HepG2 (cell line): Measurements from ENCODE around the gene DEFB123. TPM values are rescaled to one million over a fixed set of nuclear protein-coding genes. Genes with fewer than 3 reads are reported as not detected.

Experiments used
- ATAC-seq: fragments of 200-7000 bp; cut with Tn5 transposase; 3 replicates; pipeline ENCODE4 v1.9.1; 2020; ENCODE audit warnings: mild to moderate bottlenecking, moderate library complexity
- BruUV-seq: library from RNA; stranded (reverse); fragments of 400-500 nt; replicated peaks from 2 replicates; lab custom pipeline; 2021; lab: Mats Ljungman, UMichigan
- CTCF ChIA-PET: fragments of 300-600 bp; formaldehyde crosslinking; extraction: SDS; loops from one replicate; lab custom pipeline; 2021; ENCODE audit warnings: low total read pairs, inconsistent platforms, low intra/inter-chr PET ratio; lab: Yijun Ruan, JAX
- POLR2A ChIA-PET: fragments of 350-600 bp; sonication (Branson Sonifier 250); formaldehyde crosslinking; loops from one replicate; lab custom pipeline; 2020; ENCODE audit warnings: antibody characterized with exemption, inconsistent platforms; lab: Yijun Ruan, JAX
- DNase-seq: peaks from one replicate; pipeline ENCODE4 v3.0.0-alpha.2; 2015; ENCODE audit warnings: low spot score
- FAIRE-seq: peaks from 3 replicates; lab custom pipeline; 2011; peaks lifted over from hg19 to GRCh38; lab: Jason Lieb, UNC
- H2AFZ ChIP-seq: one replicate; pipeline ENCODE4 v1.6.1; 2011; ENCODE audit warnings: low read length, inconsistent platforms
- H3K27ac ChIP-seq: fragments of 300-600 bp; 3 replicates; pipeline ENCODE4 v1.8.0; 2011; ENCODE audit warnings: mixed run types, mild to moderate bottlenecking, mixed read lengths, low read length, inconsistent platforms; ENCODE audit not compliant: insufficient read depth; ENCODE audit errors: extremely low read length
- H3K27me3 ChIP-seq, 2 experiments: fragments of 200-600 bp in 1 of 2; 2 replicates in 1 of 2; 3 replicates in 1 of 2; pipeline versions ENCODE4 v1.6.0 to v1.8.0; 2011; ENCODE audit warnings: low read length in 2 of 2, mild to moderate bottlenecking in 2 of 2, moderate library complexity in 2 of 2, inconsistent platforms in 1 of 2; ENCODE audit not compliant: insufficient read depth in 2 of 2, control insufficient read depth in 1 of 2
- H3K36me3 ChIP-seq, 2 experiments: fragments of 200-600 bp in 1 of 2; replicated peaks in 1 of 2; 2 replicates in 1 of 2; 3 replicates in 1 of 2; pipeline versions ENCODE4 v1.5.1 to v1.8.0; 2011; ENCODE audit warnings: low read length in 2 of 2, inconsistent platforms in 1 of 2; ENCODE audit not compliant: insufficient read depth in 2 of 2, control insufficient read depth in 1 of 2
- H3K4me1 ChIP-seq: 2 replicates; pipeline ENCODE4 v1.5.1; 2012; ENCODE audit warnings: low read length, inconsistent platforms; ENCODE audit not compliant: insufficient read depth
- H3K4me2 ChIP-seq: 2 replicates; pipeline ENCODE4 v1.6.0; 2011; ENCODE audit warnings: low read depth, low read length, inconsistent platforms
- H3K4me3 ChIP-seq, 3 experiments: fragments of 200-600 bp in 1 of 3; sonication (generic), shearing (Covaris generic) in 1 of 3; replicated peaks in 1 of 3; 2 replicates each; pipeline ENCODE4 v1.5.1; 2011 to 2016; ENCODE audit warnings: low read length in 3 of 3, inconsistent platforms in 2 of 3, low read depth in 2 of 3, mild to moderate bottlenecking in 2 of 3, control low read depth in 1 of 3, mixed read lengths in 1 of 3; ENCODE audit not compliant: insufficient read depth in 1 of 3
- H3K79me2 ChIP-seq: one replicate; pipeline ENCODE4 v1.6.1; 2011; ENCODE audit warnings: low read length, inconsistent platforms; ENCODE audit not compliant: insufficient read depth
- H3K9ac ChIP-seq: 2 replicates; pipeline ENCODE4 v1.6.0; 2011; ENCODE audit warnings: mild to moderate bottlenecking, low read depth, low read length, inconsistent platforms; ENCODE audit not compliant: insufficient read depth
- H3K9me3 ChIP-seq: 2 replicates; pipeline ENCODE4 v1.5.1; 2012; ENCODE audit warnings: mild to moderate bottlenecking, low read length
- H4K20me1 ChIP-seq: 2 replicates; pipeline ENCODE4 v1.6.0; 2011; ENCODE audit warnings: inconsistent platforms, mild to moderate bottlenecking, low read length, moderate library complexity; ENCODE audit not compliant: insufficient read depth
- FOXP1 ChIP-seq, 2 experiments: fragments of 450-650 bp in 1 of 2; IDR thresholded peaks; 2 replicates each; pipeline ENCODE4 v1.6.1; 2017 to 2018; ENCODE audit warnings: antibody characterized with exemption in 1 of 2
- HNRNPK ChIP-seq: fragments of 200-400 bp; formaldehyde crosslinking; IDR thresholded peaks from 2 replicates; pipeline ENCODE4 v1.6.1; 2018; ENCODE audit warnings: low read length, low read depth, moderate library complexity, mild to moderate bottlenecking; ENCODE audit not compliant: poor library complexity, severe bottlenecking
- ISX ChIP-seq: sonication (generic); formaldehyde crosslinking; conservative IDR thresholded peaks from 2 replicates; pipeline ENCODE4 v1.5.0; 2020; ENCODE audit warnings: missing genetic modification reagents
- KAT8 ChIP-seq: IDR thresholded peaks from 2 replicates; pipeline ENCODE4 v1.6.1; 2016; ENCODE audit warnings: missing genetic modification reagents, missing compliant biosample characterization
- NFE2L1 ChIP-seq: sonication (generic); formaldehyde crosslinking; IDR thresholded peaks from 2 replicates; pipeline ENCODE4 v1.4.0; 2020; ENCODE audit warnings: missing genetic modification reagents, mild to moderate bottlenecking, borderline replicate concordance
- SIN3B ChIP-seq: fragments of 150-350 bp; IDR thresholded peaks from 2 replicates; pipeline ENCODE4 v1.6.1; 2014; ENCODE audit warnings: low read length
- TCF7L2 ChIP-seq: IDR thresholded peaks from 2 replicates; pipeline ENCODE4 v1.6.1; 2011; ENCODE audit warnings: mild to moderate bottlenecking, low read depth, low read length, moderate library complexity
- ZNF230 ChIP-seq: sonication (generic); formaldehyde crosslinking; IDR thresholded peaks from 2 replicates; pipeline ENCODE4 v1.4.0; 2020; ENCODE audit warnings: mild to moderate bottlenecking, missing genetic modification reagents
- ZNF260 ChIP-seq: sonication (generic); formaldehyde crosslinking; IDR thresholded peaks from 2 replicates; pipeline ENCODE4 v1.4.0; 2020; ENCODE audit warnings: missing genetic modification reagents, low read depth, mild to moderate bottlenecking, borderline replicate concordance
- ZNF775 ChIP-seq: sonication (generic); formaldehyde crosslinking; IDR thresholded peaks from 2 replicates; pipeline ENCODE4 v1.4.0; 2020; ENCODE audit warnings: missing genetic modification reagents, mild to moderate bottlenecking, moderate library complexity, borderline replicate concordance
- ZZZ3 ChIP-seq: sonication (generic); formaldehyde crosslinking; IDR thresholded peaks from 2 replicates; pipeline ENCODE4 v1.4.0; 2020; ENCODE audit warnings: missing genetic modification reagents, mild to moderate bottlenecking, borderline replicate concordance
- WGBS: methylation state at CpG from one replicate; pipeline ENCODE4 v1.1.6; 2017; ENCODE audit warnings: low lambda C conversion rate; 5-methylcytosine and 5-hydroxymethylcytosine counted together
- in situ Hi-C: cut with HindIII; loops from 2 replicates; pipeline ENCODE4 v1.10.0; 2017; ENCODE audit warnings: low pct_unique_long_range_greater_than_20kb; ENCODE audit not compliant: extremely low pct_ligation_motif_present
- intact Hi-C: fragments of 100-400 bp; cut with micrococcal nuclease; formaldehyde crosslinking; loops from one replicate; pipeline ENCODE4 v1.10.0; 2022; ENCODE audit not compliant: unreplicated experiment
- polyA plus RNA-seq, 8 experiments: library from polyadenylated mRNA; depleted of rRNA in 3 of 8; stranded (reverse) in 7 of 8; unstranded in 1 of 8; fragments of >200 nt; fragmentation: Illumina TruSeq in 4 of 8; extraction: Trizol in 4 of 8; gene quantifications; 2 replicates each; pipeline versions ENCODE4 v1.2.1 to v1.2.3, GENCODE V29; 2011 to 2016; ENCODE audit warnings: low read depth in 4 of 8, missing spikeins in 1 of 8, mixed read lengths in 1 of 8; ENCODE audit not compliant: insufficient read depth in 1 of 8
- total RNA-seq, 5 experiments: library from RNA; depleted of rRNA; stranded (reverse); fragments of >200 nt; fragmentation: Illumina TruSeq; extraction: Trizol; gene quantifications; 2 replicates each; pipeline ENCODE4 v1.2.3, GENCODE V29; 2016; ENCODE audit warnings: low read depth in 1 of 5
- TF ChIP-seq, protein P1 (sequence below): conservative IDR thresholded peaks from 2 replicates; pipeline ENCODE4 v1.6.1; 2018; ENCODE audit warnings: missing genetic modification reagents
- TF ChIP-seq, protein P2 (sequence below): IDR thresholded peaks from 2 replicates; pipeline ENCODE4 v1.6.1; 2012; ENCODE audit warnings: low read length, improper control_type of control experiment
- TF ChIP-seq, protein P3 (sequence below): sonication (generic); formaldehyde crosslinking; IDR thresholded peaks from 2 replicates; pipeline ENCODE4 v1.9.0; 2021; ENCODE audit warnings: missing genetic modification reagents, borderline replicate concordance

DEFB123 gene
- total and polyA plus RNA-seq, 2 of the 13 experiments (the other 11 are each of a cell fraction or from before 2014, with no cell fraction given) = not detected

GRCh38 chr20:31473331-31474096 is 33.1 kb downstream of the DEFB123 start:
- Histone ChIP-seq H4K20me1 (no peaks in the 10 kb centered on the region), H3K27me3 (peaks cover 7 to 48% of the 10 kb centered on the region in 2 experiments; a peak in 3 of 5 replicates), H3K9ac (no peak overlapping the region), H2AFZ (no peak overlapping the region), H3K79me2 (no peaks in the 10 kb centered on the region), H3K4me2 (no peak overlapping the region), H3K36me3 (no peaks in the 10 kb centered on the region), H3K9me3 (no peaks in the 10 kb centered on the region), H3K4me3 (no peak overlapping the region), H3K27ac (no peak overlapping the region)
- DNase-seq (no peak), FAIRE-seq (no peak), ATAC-seq (no peak)
- ChIA-PET POLR2A (no interaction called here), CTCF (no interaction called here)
- BruUV-seq = no TSS peak
- 34% methylated on average over 5 of the region's 5 CpGs for WGBS
- in situ Hi-C loops (loop anchor here (10.0 kb wide), 1 partner anchor 61 kb away; no protein-coding TSS in a partner anchor), intact Hi-C loops (no loop called here)
- TF ChIP-seq ZNF775 (CRISPR knock-in tag) (no peak), KAT8 (CRISPR knock-in tag) (no peak), ZZZ3 (CRISPR knock-in tag) (no peak), ISX (CRISPR knock-in tag) (no peak), TCF7L2 (no peak), NFE2L1 (CRISPR knock-in tag) (no peak), HNRNPK (no peak), ZNF260 (CRISPR knock-in tag) (no peak), ZNF230 (CRISPR knock-in tag) (no peak), FOXP1 (IDR thresholded peaks at IDR 0.05) (no peak), FOXP1 (CRISPR knock-in tag; IDR thresholded peaks at IDR 0.05) (no peak), SIN3B (no peak)
- TF ChIP-seq, protein P1, sequence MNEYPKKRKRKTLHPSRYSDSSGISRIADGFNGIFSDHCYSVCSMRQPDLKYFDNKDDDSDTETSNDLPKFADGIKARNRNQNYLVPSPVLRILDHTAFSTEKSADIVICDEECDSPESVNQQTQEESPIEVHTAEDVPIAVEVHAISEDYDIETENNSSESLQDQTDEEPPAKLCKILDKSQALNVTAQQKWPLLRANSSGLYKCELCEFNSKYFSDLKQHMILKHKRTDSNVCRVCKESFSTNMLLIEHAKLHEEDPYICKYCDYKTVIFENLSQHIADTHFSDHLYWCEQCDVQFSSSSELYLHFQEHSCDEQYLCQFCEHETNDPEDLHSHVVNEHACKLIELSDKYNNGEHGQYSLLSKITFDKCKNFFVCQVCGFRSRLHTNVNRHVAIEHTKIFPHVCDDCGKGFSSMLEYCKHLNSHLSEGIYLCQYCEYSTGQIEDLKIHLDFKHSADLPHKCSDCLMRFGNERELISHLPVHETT (CRISPR knock-in tag) = no peak
- TF ChIP-seq, protein P2, sequence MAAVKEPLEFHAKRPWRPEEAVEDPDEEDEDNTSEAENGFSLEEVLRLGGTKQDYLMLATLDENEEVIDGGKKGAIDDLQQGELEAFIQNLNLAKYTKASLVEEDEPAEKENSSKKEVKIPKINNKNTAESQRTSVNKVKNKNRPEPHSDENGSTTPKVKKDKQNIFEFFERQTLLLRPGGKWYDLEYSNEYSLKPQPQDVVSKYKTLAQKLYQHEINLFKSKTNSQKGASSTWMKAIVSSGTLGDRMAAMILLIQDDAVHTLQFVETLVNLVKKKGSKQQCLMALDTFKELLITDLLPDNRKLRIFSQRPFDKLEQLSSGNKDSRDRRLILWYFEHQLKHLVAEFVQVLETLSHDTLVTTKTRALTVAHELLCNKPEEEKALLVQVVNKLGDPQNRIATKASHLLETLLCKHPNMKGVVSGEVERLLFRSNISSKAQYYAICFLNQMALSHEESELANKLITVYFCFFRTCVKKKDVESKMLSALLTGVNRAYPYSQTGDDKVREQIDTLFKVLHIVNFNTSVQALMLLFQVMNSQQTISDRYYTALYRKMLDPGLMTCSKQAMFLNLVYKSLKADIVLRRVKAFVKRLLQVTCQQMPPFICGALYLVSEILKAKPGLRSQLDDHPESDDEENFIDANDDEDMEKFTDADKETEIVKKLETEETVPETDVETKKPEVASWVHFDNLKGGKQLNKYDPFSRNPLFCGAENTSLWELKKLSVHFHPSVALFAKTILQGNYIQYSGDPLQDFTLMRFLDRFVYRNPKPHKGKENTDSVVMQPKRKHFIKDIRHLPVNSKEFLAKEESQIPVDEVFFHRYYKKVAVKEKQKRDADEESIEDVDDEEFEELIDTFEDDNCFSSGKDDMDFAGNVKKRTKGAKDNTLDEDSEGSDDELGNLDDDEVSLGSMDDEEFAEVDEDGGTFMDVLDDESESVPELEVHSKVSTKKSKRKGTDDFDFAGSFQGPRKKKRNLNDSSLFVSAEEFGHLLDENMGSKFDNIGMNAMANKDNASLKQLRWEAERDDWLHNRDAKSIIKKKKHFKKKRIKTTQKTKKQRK = no peak
- TF ChIP-seq, protein P3, sequence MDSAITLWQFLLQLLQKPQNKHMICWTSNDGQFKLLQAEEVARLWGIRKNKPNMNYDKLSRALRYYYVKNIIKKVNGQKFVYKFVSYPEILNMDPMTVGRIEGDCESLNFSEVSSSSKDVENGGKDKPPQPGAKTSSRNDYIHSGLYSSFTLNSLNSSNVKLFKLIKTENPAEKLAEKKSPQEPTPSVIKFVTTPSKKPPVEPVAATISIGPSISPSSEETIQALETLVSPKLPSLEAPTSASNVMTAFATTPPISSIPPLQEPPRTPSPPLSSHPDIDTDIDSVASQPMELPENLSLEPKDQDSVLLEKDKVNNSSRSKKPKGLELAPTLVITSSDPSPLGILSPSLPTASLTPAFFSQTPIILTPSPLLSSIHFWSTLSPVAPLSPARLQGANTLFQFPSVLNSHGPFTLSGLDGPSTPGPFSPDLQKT = no peak
- TF ChIP-seq, all 625 proteins: peak for 0
- H3K4me1 ChIP-seq = no peaks in the 10 kb centered on the region
